Measurements from ENCODE around the gene ATP6V1A.

Gene ATP6V1A

GRCh38 chr3:113769551-113769950, 22.7 kb downstream of the ATP6V1A start:
- Histone ChIP-seq H3K4me3 (ENCODE audit: insufficient read depth, low read length, poor library complexity, severe bottlenecking) (no peak overlapping the region), H3K79me2 (ENCODE audit: insufficient read depth, low read length) (peaks cover 5% of the 10 kb centered on the region; the same call in 1 of the 2 replicates), H3K27ac (ENCODE audit: low read depth, low read length) (no peak overlapping the region), H3K9ac (ENCODE audit: low read length) (no peak overlapping the region), H3F3A (ENCODE audit: insufficient read depth) (peaks cover 7% of the 10 kb centered on the region; the same call in 1 of the 2 replicates), H3K27me3 (ENCODE audit: low read length) (no peaks in the 10 kb centered on the region), H3K36me3 (ENCODE audit: low read length) (no peaks in the 10 kb centered on the region; the same call in 1 of the 2 replicates), H2AFZ (ENCODE audit: low read depth, low read length, severe bottlenecking) (no peak overlapping the region), H3K9me2 (replicated peaks; ENCODE audit: insufficient read depth, low read length) (no peaks in the 10 kb centered on the region), H3K9me3 (ENCODE audit: insufficient read depth, low read length) (no peaks in the 10 kb centered on the region), H4K20me1 (ENCODE audit: low read depth, low read length) (no peaks in the 10 kb centered on the region), H3K4me2 (ENCODE audit: low read depth, low read length, poor library complexity, severe bottlenecking) (no peak overlapping the region)
- TF ChIP-seq, protein P1, sequence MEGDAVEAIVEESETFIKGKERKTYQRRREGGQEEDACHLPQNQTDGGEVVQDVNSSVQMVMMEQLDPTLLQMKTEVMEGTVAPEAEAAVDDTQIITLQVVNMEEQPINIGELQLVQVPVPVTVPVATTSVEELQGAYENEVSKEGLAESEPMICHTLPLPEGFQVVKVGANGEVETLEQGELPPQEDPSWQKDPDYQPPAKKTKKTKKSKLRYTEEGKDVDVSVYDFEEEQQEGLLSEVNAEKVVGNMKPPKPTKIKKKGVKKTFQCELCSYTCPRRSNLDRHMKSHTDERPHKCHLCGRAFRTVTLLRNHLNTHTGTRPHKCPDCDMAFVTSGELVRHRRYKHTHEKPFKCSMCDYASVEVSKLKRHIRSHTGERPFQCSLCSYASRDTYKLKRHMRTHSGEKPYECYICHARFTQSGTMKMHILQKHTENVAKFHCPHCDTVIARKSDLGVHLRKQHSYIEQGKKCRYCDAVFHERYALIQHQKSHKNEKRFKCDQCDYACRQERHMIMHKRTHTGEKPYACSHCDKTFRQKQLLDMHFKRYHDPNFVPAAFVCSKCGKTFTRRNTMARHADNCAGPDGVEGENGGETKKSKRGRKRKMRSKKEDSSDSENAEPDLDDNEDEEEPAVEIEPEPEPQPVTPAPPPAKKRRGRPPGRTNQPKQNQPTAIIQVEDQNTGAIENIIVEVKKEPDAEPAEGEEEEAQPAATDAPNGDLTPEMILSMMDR (IDR thresholded peaks at IDR 0.05; ENCODE audit: insufficient read depth, low read length, poor library complexity, severe bottlenecking) = no peak
- TF ChIP-seq EZH2phosphoT487 (conservative IDR thresholded peaks at IDR 0.05; ENCODE audit: low read length) = no peak

DNA sequence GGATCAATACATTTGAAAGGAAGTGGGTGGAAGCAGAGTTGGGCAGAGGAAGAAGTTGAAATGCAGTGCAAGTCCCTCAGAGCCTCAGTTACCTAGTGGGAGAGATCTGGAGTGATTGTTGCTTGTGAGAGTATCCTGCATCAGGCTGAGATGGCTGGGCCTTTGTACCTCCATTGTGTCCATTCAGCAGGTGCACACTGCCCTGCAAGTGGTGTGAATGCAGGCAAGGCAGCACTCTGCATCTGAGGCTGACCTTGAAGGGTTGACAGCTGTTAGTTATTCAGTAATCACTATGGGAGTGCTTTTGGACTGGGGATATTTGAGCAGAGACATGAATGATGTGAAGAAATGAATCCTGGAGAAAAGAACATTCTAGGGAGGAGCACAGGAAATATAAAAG, 25.2 kb downstream of the ATP6V1A start:
- Histone ChIP-seq H3F3A (ENCODE audit: insufficient read depth) (peaks cover 4% of the 10 kb centered on the region; the same call in 1 of the 2 replicates), H3K9me3 (ENCODE audit: insufficient read depth, low read length) (no peaks in the 10 kb centered on the region), H3K4me3 (ENCODE audit: insufficient read depth, low read length, poor library complexity, severe bottlenecking) (no peak overlapping the region), H3K36me3 (ENCODE audit: low read length) (no peaks in the 10 kb centered on the region; the same call in 1 of the 2 replicates), H3K9ac (ENCODE audit: low read length) (no peak overlapping the region), H3K79me2 (ENCODE audit: insufficient read depth, low read length) (peaks cover 5% of the 10 kb centered on the region; the same call in 1 of the 2 replicates), H3K27me3 (ENCODE audit: low read length) (no peaks in the 10 kb centered on the region), H3K9me2 (replicated peaks; ENCODE audit: insufficient read depth, low read length) (no peaks in the 10 kb centered on the region), H4K20me1 (ENCODE audit: low read depth, low read length) (no peaks in the 10 kb centered on the region), H3K4me2 (ENCODE audit: low read depth, low read length, poor library complexity, severe bottlenecking) (no peak overlapping the region), H2AFZ (ENCODE audit: low read depth, low read length, severe bottlenecking) (no peak overlapping the region), H3K27ac (ENCODE audit: low read depth, low read length) (no peak overlapping the region)
- TF ChIP-seq, protein P1 (IDR thresholded peaks at IDR 0.05; ENCODE audit: insufficient read depth, low read length, poor library complexity, severe bottlenecking) = no peak
- TF ChIP-seq EZH2phosphoT487 (conservative IDR thresholded peaks at IDR 0.05; ENCODE audit: low read length) = no peak

GRCh38 chr3:113773381-113773780, 26.5 kb downstream of the ATP6V1A start:
- Histone ChIP-seq H3K27me3 (ENCODE audit: low read length) (no peaks in the 10 kb centered on the region), H4K20me1 (ENCODE audit: low read depth, low read length) (no peaks in the 10 kb centered on the region)

More at GRCh38 chr3:113773381-113773780, 26.5 kb downstream of the ATP6V1A start:
- Histone ChIP-seq H3K27ac (ENCODE audit: low read depth, low read length) (no peak overlapping the region), H3K9me2 (replicated peaks; ENCODE audit: insufficient read depth, low read length) (no peaks in the 10 kb centered on the region), H3K9me3 (ENCODE audit: insufficient read depth, low read length) (no peaks in the 10 kb centered on the region), H3F3A (ENCODE audit: insufficient read depth) (peaks cover 4% of the 10 kb centered on the region; the same call in 1 of the 2 replicates), H3K4me2 (ENCODE audit: low read depth, low read length, poor library complexity, severe bottlenecking) (no peak overlapping the region), H3K36me3 (ENCODE audit: low read length) (no peaks in the 10 kb centered on the region; the same call in 1 of the 2 replicates), H3K9ac (ENCODE audit: low read length) (no peak overlapping the region), H3K4me3 (ENCODE audit: insufficient read depth, low read length, poor library complexity, severe bottlenecking) (no peak overlapping the region), H2AFZ (ENCODE audit: low read depth, low read length, severe bottlenecking) (no peak overlapping the region), H3K79me2 (ENCODE audit: insufficient read depth, low read length) (peaks cover 5% of the 10 kb centered on the region; the same call in 1 of the 2 replicates)
- TF ChIP-seq, protein P1 (IDR thresholded peaks at IDR 0.05; ENCODE audit: insufficient read depth, low read length, poor library complexity, severe bottlenecking) = no peak
- no peak for TF ChIP-seq EZH2phosphoT487 (conservative IDR thresholded peaks at IDR 0.05; ENCODE audit: low read length)
